Measurements from ENCODE around the gene FOXP2. TPM values are rescaled to one million over a fixed set of nuclear protein-coding genes. Genes with fewer than 3 reads are reported as not detected.

Gene FOXP2
- total RNA-seq, 1 donor from 2014 or later: 2.1 TPM

DNA sequence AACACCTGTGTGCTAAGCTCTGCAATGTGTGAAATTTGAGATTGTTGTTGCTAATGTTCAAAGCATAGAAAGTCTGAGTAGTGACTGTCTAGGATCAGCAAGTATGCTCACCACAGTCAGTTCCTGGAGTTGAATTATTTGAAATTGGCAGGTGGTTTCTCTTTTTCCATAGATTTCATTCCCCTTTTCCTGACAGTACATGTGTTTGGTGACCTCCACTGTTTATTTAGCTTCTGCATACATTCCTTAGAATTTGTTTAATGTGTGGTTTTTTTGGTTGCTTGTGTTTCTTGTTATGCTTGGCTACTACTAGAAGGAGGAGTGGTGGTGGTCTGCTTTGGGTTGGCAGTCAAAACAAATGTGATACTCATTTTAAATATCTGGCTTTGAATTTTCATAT, 52.3 kb downstream of the FOXP2 start:
- Histone ChIP-seq H3K27ac (replicated peaks) (no peak overlapping the region), H3K27me3 (ENCODE audit: low read depth) (no peaks in the 10 kb centered on the region), H3K4me1 (no peaks in the 10 kb centered on the region), H3K9me3 (replicated peaks) (no peaks in the 10 kb centered on the region), H3K36me3 (no peaks in the 10 kb centered on the region), H3K4me3 (no peak overlapping the region)
- no peak for DNase-seq
- TF ChIP-seq, protein P1, sequence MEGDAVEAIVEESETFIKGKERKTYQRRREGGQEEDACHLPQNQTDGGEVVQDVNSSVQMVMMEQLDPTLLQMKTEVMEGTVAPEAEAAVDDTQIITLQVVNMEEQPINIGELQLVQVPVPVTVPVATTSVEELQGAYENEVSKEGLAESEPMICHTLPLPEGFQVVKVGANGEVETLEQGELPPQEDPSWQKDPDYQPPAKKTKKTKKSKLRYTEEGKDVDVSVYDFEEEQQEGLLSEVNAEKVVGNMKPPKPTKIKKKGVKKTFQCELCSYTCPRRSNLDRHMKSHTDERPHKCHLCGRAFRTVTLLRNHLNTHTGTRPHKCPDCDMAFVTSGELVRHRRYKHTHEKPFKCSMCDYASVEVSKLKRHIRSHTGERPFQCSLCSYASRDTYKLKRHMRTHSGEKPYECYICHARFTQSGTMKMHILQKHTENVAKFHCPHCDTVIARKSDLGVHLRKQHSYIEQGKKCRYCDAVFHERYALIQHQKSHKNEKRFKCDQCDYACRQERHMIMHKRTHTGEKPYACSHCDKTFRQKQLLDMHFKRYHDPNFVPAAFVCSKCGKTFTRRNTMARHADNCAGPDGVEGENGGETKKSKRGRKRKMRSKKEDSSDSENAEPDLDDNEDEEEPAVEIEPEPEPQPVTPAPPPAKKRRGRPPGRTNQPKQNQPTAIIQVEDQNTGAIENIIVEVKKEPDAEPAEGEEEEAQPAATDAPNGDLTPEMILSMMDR (IDR thresholded peaks at IDR 0.05; ENCODE audit: borderline replicate concordance): no peak
- intact Hi-C loops (cut with micrococcal nuclease): no loop called here

DNA sequence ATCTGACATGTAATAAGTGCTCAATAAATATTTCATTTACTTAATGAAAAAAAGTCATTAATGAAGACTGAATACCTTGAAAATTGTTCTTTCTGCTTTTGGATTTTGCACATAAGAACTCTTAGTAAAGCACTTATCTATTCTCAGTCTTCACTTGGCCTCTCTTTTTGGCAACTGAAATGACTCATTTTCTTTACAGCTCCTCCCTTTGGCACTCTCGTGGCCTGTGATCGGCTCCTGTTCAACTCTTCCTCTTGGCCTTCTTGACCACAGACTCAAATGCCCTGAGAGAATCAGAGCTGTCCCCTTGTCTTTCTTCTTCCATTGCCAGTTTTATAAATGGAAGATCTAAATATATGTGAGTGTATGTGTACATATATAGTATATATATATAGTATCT, 54.2 kb downstream of the FOXP2 start:
- no peaks in the 10 kb centered on the region for H3K4me1 ChIP-seq
- DNase-seq: no peak
- H3K36me3 ChIP-seq: no peaks in the 10 kb centered on the region
- no peak overlapping the region for H3K27ac ChIP-seq (replicated peaks)
- H3K4me3 ChIP-seq: no peak overlapping the region
- intact Hi-C loops (cut with micrococcal nuclease): no loop called here
- H3K27me3 ChIP-seq (ENCODE audit: low read depth): no peaks in the 10 kb centered on the region
- TF ChIP-seq, protein P1 (IDR thresholded peaks at IDR 0.05; ENCODE audit: borderline replicate concordance): no peak
- no peaks in the 10 kb centered on the region for H3K9me3 ChIP-seq (replicated peaks)

DNA sequence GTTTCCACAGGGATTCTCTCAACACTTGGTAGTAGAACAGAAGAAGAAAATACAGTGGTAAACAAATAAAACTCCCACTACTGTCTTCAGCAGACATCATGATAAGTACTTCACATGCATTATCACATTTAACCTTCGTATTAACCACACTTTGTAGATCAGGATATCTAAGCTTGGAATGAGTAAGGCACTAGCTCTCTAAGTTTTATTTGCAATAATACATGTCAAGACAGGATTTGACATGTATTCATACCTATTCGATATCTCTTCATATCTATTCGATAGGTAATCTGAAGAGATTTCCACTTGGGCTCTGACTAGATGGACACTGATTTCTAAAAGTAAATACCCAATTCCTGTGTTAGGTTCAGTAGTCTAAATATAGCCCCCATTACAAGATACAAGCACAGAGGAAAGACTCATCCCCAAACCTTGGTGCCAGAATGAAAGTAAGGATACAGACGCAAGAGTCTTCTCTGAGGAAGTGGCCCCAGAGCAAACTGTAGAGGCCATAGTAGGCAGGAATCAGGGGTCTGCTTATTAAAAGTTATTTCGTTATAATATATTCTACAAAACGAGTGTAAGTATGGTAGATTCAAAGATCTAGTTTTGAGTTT, 58.4 kb downstream of the FOXP2 start:
- Histone ChIP-seq H3K4me3 (no peak overlapping the region), H3K4me1 (no peaks in the 10 kb centered on the region), H3K27me3 (ENCODE audit: low read depth) (no peaks in the 10 kb centered on the region), H3K27ac (replicated peaks) (no peak overlapping the region), H3K9me3 (replicated peaks) (peaks cover 10% of the 10 kb centered on the region), H3K36me3 (no peaks in the 10 kb centered on the region)
- TF ChIP-seq, protein P1 (IDR thresholded peaks at IDR 0.05; ENCODE audit: borderline replicate concordance): no peak
- intact Hi-C loops (cut with micrococcal nuclease): no loop called here
- no peak for DNase-seq

DNA sequence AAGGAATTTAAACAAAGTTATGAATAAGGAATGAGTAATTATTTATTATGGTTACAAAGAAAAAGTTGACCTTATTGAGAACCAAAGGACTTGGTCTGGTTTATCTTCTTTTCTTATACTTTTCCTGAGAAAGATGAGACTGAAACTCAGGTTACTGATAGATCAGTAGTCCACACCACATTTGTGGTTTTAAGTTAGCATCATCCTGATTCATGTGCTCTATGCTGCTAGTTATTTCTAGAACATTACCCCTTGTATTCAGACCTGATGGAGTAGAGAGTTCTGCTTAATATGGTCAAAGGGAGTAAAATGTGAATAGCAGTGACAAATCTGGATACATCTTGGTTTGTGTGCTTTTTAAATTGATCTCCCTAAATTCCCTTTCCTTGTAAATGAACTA, 63.8 kb downstream of the FOXP2 start:
- no peak overlapping the region for H3K27ac ChIP-seq (replicated peaks)
- H3K4me1 ChIP-seq: no peaks in the 10 kb centered on the region
- H3K36me3 ChIP-seq: no peaks in the 10 kb centered on the region
- TF ChIP-seq, protein P1 (IDR thresholded peaks at IDR 0.05; ENCODE audit: borderline replicate concordance): no peak
- no peak for DNase-seq
- H3K27me3 ChIP-seq (ENCODE audit: low read depth): no peaks in the 10 kb centered on the region
- peaks cover 10% of the 10 kb centered on the region for H3K9me3 ChIP-seq (replicated peaks)
- intact Hi-C loops (cut with micrococcal nuclease): no loop called here
- H3K4me3 ChIP-seq: no peak overlapping the region

DNA sequence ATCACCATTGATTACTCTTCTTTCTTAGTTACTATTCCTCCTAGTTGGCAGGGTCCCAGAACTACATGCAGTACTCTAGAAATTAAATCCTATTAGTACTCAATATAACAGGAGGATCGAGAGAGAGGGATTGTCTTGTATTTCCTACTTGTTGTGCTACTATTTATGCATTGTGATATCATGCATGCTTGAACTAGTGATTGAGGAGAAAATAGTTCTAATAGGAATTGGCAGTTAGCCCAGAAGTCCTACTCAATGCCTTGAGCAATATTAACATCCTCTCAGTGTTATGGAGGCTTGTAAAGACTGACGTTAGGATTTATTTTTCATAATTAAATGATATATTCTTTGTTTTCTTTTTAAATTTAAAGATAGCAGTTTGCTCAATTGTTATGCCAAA, 67.4 kb downstream of the FOXP2 start:
- no peak for DNase-seq
- intact Hi-C loops (cut with micrococcal nuclease): no loop called here

More for the DNA sequence above, 67.4 kb downstream of the FOXP2 start:
- TF ChIP-seq, protein P1 (IDR thresholded peaks at IDR 0.05; ENCODE audit: borderline replicate concordance): no peak
- Histone ChIP-seq H3K27ac (replicated peaks) (no peak overlapping the region), H3K27me3 (ENCODE audit: low read depth) (no peaks in the 10 kb centered on the region), H3K4me3 (no peak overlapping the region), H3K9me3 (replicated peaks) (peaks cover 5% of the 10 kb centered on the region), H3K36me3 (no peaks in the 10 kb centered on the region), H3K4me1 (no peaks in the 10 kb centered on the region)
